GM23338 (cell line): ENCODE data around the gene DPF3. TPM values are rescaled to one million over a fixed set of nuclear protein-coding genes. Genes with fewer than 3 reads are reported as not detected.

Source experiments
- ATAC-seq: fragments of 200-7000 bp; cut with Tn5 transposase; 3 replicates; pipeline ENCODE4 v1.9.1; 2020
- DNase-seq: peaks from one replicate; pipeline ENCODE4 v3.0.0-alpha.2; 2015; ENCODE audit warnings: low spot score
- H2AFZ ChIP-seq: fragments of 200-600 bp; sonication (generic); 2 replicates; pipeline ENCODE4 v1.8.0; 2016; ENCODE audit warnings: antibody characterized with exemption, mild to moderate bottlenecking, moderate library complexity
- H3F3A ChIP-seq: fragments of 200-600 bp; sonication (generic); replicated peaks from 2 replicates; pipeline ENCODE4 v1.8.0; 2017; ENCODE audit warnings: antibody characterized with exemption, mixed run types, low read depth
- H3K27ac ChIP-seq: fragments of 200-600 bp; sonication (generic); 2 replicates; pipeline ENCODE4 v1.6.1; 2016; ENCODE audit warnings: low read depth
- H3K27me3 ChIP-seq: fragments of 200-600 bp; sonication (generic); 2 replicates; pipeline ENCODE4 v1.8.0; 2016; ENCODE audit warnings: mild to moderate bottlenecking, mixed run types, moderate library complexity; ENCODE audit not compliant: insufficient read depth
- H3K36me3 ChIP-seq: fragments of 200-600 bp; sonication (generic); 2 replicates; pipeline ENCODE4 v1.8.0; 2016; ENCODE audit warnings: mild to moderate bottlenecking; ENCODE audit not compliant: insufficient read depth
- H3K4me1 ChIP-seq: fragments of 200-600 bp; sonication (generic); 2 replicates; pipeline ENCODE4 v1.8.0; 2016; ENCODE audit warnings: mild to moderate bottlenecking, moderate library complexity; ENCODE audit not compliant: insufficient read depth
- H3K4me2 ChIP-seq: fragments of 200-600 bp; sonication (generic); 2 replicates; pipeline ENCODE4 v1.7.1; 2017; ENCODE audit warnings: mixed run types
- H3K4me3 ChIP-seq: fragments of 200-600 bp; sonication (generic); 2 replicates; pipeline ENCODE4 v1.6.1; 2016; ENCODE audit warnings: mixed run types
- H3K79me2 ChIP-seq: fragments of 200-600 bp; sonication (generic); replicated peaks from 2 replicates; pipeline ENCODE4 v1.8.0; 2017; ENCODE audit warnings: mild to moderate bottlenecking; ENCODE audit not compliant: insufficient read depth
- H3K9me2 ChIP-seq: fragments of 200-600 bp; sonication (generic); 2 replicates; pipeline ENCODE4 v1.8.0; 2017; ENCODE audit not compliant: insufficient read depth
- H4K20me1 ChIP-seq: fragments of 200-600 bp; sonication (generic); replicated peaks from 2 replicates; pipeline ENCODE4 v1.8.0; 2017; ENCODE audit warnings: mild to moderate bottlenecking; ENCODE audit not compliant: insufficient read depth
- H3K27ac Mint-ChIP-seq: 2 replicates; pipeline ENCODE4 v1.8.0; 2020; ENCODE audit warnings: inconsistent platforms, mild to moderate bottlenecking, moderate library complexity, mixed read lengths
- H3K27me3 Mint-ChIP-seq: 3 replicates; pipeline ENCODE4 v1.8.0; 2022; ENCODE audit warnings: low read depth, mild to moderate bottlenecking, moderate library complexity, mixed read lengths, inconsistent platforms; ENCODE audit not compliant: insufficient read depth, poor library complexity
- H3K36me3 Mint-ChIP-seq: 3 replicates; pipeline ENCODE4 v1.8.0; 2021; ENCODE audit warnings: low read depth, mild to moderate bottlenecking, inconsistent platforms, moderate library complexity, mixed read lengths
- H3K4me1 Mint-ChIP-seq: 3 replicates; pipeline ENCODE4 v1.8.0; 2020; ENCODE audit warnings: mild to moderate bottlenecking, inconsistent platforms, mixed read lengths
- H3K4me3 Mint-ChIP-seq: 3 replicates; pipeline ENCODE4 v1.8.0; 2021; ENCODE audit warnings: moderate library complexity, mild to moderate bottlenecking, inconsistent platforms, mixed read lengths
- H3K9me3 Mint-ChIP-seq: 3 replicates; pipeline ENCODE4 v1.8.0; 2020; ENCODE audit warnings: moderate library complexity, mild to moderate bottlenecking, inconsistent platforms, mixed read lengths
- CREB1 ChIP-seq: fragments of 250-450 bp; sonication (Bioruptor Pico); IDR thresholded peaks from 2 replicates; pipeline ENCODE4 v1.5.0; 2020; ENCODE audit warnings: low read depth, mild to moderate bottlenecking, moderate library complexity
- JUNB ChIP-seq: IDR thresholded peaks from one replicate; pipeline ENCODE4 v1.6.1; 2016; ENCODE audit warnings: antibody characterized with exemption; ENCODE audit not compliant: unreplicated experiment
- NANOG ChIP-seq: IDR thresholded peaks from 2 replicates; pipeline ENCODE4 v1.6.1; 2016; ENCODE audit warnings: antibody characterized with exemption, borderline replicate concordance
- ZNF114 ChIP-seq: fragments of 250-450 bp; sonication (Bioruptor Pico); IDR thresholded peaks from 2 replicates; pipeline ENCODE4 v1.5.0; 2020; ENCODE audit warnings: mild to moderate bottlenecking, moderate library complexity
- ZNF331 ChIP-seq: fragments of 250-450 bp; sonication (Bioruptor Pico); IDR thresholded peaks from 2 replicates; pipeline ENCODE4 v1.5.0; 2020; ENCODE audit warnings: low read depth, mild to moderate bottlenecking, moderate library complexity
- ZNF462 ChIP-seq: fragments of 250-450 bp; sonication (Bioruptor Pico); IDR thresholded peaks from 2 replicates; pipeline ENCODE4 v1.5.0; 2020; ENCODE audit warnings: mild to moderate bottlenecking, moderate library complexity
- polyA plus RNA-seq: library from polyadenylated mRNA; unstranded; fragments of >200 nt; fragmentation: Nextera tagmentation; extraction: Ambion mirVana; gene quantifications from 2 replicates; pipeline ENCODE4 v1.2.1, GENCODE V29; 2016
- total RNA-seq: library from RNA; depleted of rRNA; stranded (reverse); fragments of >200 nt; shearing (Covaris generic); gene quantifications from 2 replicates; pipeline ENCODE4 v1.2.3, GENCODE V29; 2014
- TF ChIP-seq, protein P1 (sequence below): IDR thresholded peaks from one replicate; pipeline ENCODE4 v1.6.1; 2018; ENCODE audit warnings: antibody characterized with exemption; ENCODE audit not compliant: unreplicated experiment

DPF3 gene
- total and polyA plus RNA-seq, 2 experiments from 2014 or later = 0.18 to 1.0 TPM

- no peak for TF ChIP-seq ZNF462 (CRISPR knock-in tag)
These were observed 163.4 kb downstream of the DPF3 start (continued) for GRCh38 chr14:72730468-72730867.

- Histone ChIP-seq H2AFZ (no peak overlapping the region), H3K4me1 (no peaks in the 10 kb centered on the region), H3K4me3 (no peak overlapping the region), H3K4me2 (no peak overlapping the region), H3K36me3 (no peaks in the 10 kb centered on the region), H3F3A (no peaks in the 10 kb centered on the region), H3K9me2 (no peaks in the 10 kb centered on the region), H3K27ac (no peak overlapping the region), H3K27me3 (no peaks in the 10 kb centered on the region), H4K20me1 (no peaks in the 10 kb centered on the region), H3K79me2 (no peaks in the 10 kb centered on the region)
- TF ChIP-seq ZNF114 (CRISPR knock-in tag) = no peak
- Mint-ChIP-seq H3K27me3 (peaks cover 5% of the 10 kb centered on the region), H3K4me1 (no peaks in the 10 kb centered on the region), H3K4me3 (no peak overlapping the region), H3K9me3 (no peaks in the 10 kb centered on the region), H3K27ac (no peak overlapping the region), H3K36me3 (no peaks in the 10 kb centered on the region)
- DNase-seq (no peak), ATAC-seq (no peak)
These were observed 167.5 kb downstream of the DPF3 start for GRCh38 chr14:72726444-72726843.

DNA sequence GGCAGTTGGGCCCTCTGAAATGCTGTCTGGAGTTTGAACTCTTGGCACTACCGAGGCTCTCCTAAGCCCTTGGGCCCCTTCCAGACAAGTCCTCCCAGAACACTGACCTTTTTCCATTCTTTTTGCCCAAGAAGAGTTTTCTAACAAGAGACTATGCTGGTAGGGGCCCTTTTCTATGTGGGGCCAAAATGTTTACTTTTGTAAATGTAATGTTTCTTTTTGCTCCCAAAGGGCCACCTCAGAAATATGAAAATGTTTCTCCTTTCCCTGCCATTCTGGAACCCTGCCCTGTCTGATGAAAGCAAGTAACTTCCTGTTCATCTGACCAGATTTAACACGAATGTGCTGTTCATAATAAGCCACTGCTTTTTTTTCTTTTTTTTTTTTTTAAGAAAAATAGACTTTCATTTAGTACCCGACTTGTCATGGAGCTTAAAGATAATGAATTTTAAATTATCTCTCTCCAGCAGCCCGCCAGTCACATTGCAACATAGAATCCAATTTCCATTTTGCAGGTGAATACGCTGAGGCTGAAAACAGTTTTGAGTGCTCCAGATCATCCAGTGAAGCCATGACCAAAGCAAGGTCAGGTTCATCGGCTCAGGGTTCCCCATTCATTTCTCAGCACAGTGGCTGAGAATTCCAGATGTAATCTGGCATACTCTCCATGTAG lies 169.9 kb downstream of the DPF3 start:
- Mint-ChIP-seq H3K27ac (no peak overlapping the region), H3K27me3 (peaks cover 2% of the 10 kb centered on the region), H3K9me3 (no peaks in the 10 kb centered on the region), H3K36me3 (no peaks in the 10 kb centered on the region), H3K4me3 (no peak overlapping the region), H3K4me1 (no peaks in the 10 kb centered on the region)
- TF ChIP-seq JUNB (no peak), NANOG (no peak), CREB1 (CRISPR knock-in tag) (no peak), ZNF331 (CRISPR knock-in tag) (no peak)
- TF ChIP-seq, protein P1, sequence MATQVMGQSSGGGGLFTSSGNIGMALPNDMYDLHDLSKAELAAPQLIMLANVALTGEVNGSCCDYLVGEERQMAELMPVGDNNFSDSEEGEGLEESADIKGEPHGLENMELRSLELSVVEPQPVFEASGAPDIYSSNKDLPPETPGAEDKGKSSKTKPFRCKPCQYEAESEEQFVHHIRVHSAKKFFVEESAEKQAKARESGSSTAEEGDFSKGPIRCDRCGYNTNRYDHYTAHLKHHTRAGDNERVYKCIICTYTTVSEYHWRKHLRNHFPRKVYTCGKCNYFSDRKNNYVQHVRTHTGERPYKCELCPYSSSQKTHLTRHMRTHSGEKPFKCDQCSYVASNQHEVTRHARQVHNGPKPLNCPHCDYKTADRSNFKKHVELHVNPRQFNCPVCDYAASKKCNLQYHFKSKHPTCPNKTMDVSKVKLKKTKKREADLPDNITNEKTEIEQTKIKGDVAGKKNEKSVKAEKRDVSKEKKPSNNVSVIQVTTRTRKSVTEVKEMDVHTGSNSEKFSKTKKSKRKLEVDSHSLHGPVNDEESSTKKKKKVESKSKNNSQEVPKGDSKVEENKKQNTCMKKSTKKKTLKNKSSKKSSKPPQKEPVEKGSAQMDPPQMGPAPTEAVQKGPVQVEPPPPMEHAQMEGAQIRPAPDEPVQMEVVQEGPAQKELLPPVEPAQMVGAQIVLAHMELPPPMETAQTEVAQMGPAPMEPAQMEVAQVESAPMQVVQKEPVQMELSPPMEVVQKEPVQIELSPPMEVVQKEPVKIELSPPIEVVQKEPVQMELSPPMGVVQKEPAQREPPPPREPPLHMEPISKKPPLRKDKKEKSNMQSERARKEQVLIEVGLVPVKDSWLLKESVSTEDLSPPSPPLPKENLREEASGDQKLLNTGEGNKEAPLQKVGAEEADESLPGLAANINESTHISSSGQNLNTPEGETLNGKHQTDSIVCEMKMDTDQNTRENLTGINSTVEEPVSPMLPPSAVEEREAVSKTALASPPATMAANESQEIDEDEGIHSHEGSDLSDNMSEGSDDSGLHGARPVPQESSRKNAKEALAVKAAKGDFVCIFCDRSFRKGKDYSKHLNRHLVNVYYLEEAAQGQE = no peak
- H3K9me2 ChIP-seq = no peaks in the 10 kb centered on the region
- DNase-seq (no peak), ATAC-seq (no peak)
- no peak overlapping the region for H2AFZ ChIP-seq
- H3K4me1 ChIP-seq = no peaks in the 10 kb centered on the region
- no peaks in the 10 kb centered on the region for H3K27me3 ChIP-seq
- H3K79me2 ChIP-seq = no peaks in the 10 kb centered on the region
- no peaks in the 10 kb centered on the region for H3K36me3 ChIP-seq
- no peaks in the 10 kb centered on the region for H3F3A ChIP-seq
- H4K20me1 ChIP-seq = no peaks in the 10 kb centered on the region
- no peak overlapping the region for H3K4me3 ChIP-seq
- H3K4me2 ChIP-seq = no peak overlapping the region
- no peak overlapping the region for H3K27ac ChIP-seq
